DMS 273 (cell line): ENCODE results near the gene KCNG4.
A peak's percentile ranks its signal among the peaks of the same experiment; 100 is the strongest.

ENCODE experiments used
- DNase-seq: peaks from one replicate; lab custom pipeline; 2025; ENCODE audit not compliant: unreplicated experiment; lab: John Stamatoyannopoulos, UW

Gene KCNG4

GRCh38 chr16:84266451-84266850 lies 26.6 kb upstream of the KCNG4 start:
- DNase-seq = peak; percentile 90

GRCh38 chr16:84262939-84263338 lies 23.1 kb upstream of the KCNG4 start:
- DNase-seq = no peak

GRCh38 chr16:84262031-84262430 lies 22.2 kb upstream of the KCNG4 start:
- DNase-seq = no peak

DNA sequence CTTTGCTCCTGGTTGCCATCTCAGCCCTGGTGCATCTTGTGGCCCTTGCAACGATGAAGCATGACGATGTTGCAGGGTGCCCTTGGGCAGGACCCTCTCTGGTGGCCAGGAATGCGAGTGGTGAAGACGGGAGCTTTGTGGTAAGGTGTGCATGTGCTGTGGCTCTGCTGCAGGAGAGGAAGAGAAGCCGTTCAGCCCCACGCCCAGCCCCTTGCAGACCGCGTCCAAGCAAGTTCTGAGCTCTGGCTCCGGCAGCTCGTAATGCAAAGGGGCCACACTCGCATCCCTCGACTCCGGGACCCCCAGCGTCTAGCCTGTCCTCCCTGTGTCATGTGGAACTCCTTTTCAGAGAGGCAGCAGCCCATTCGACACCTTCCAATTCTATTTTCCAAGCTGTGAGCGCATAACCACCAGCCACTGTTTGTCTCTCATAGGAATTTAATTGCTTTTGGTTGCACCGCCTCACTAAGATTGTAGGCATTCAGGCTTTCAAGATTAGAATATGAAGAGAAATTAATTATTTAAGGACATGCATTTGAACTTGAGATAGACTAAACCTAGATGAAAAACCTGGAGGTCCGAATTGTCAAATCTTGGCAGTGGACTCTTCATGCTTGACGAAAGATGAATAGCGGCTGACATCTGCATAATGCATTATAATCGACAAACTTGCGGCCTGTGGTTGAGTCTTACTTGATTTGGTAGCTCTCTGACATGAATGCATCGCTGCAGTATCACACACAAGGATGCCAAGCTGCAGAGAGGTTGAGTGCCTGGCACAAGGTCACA lies 21.1 kb upstream of the KCNG4 start:
- no peak for DNase-seq

- DNase-seq = no peak
Observed at GRCh38 chr16:84259691-84260090, 19.9 kb upstream of the KCNG4 start.

- no peak for DNase-seq
Observed at GRCh38 chr16:84258266-84258665, 18.5 kb upstream of the KCNG4 start.

DNA sequence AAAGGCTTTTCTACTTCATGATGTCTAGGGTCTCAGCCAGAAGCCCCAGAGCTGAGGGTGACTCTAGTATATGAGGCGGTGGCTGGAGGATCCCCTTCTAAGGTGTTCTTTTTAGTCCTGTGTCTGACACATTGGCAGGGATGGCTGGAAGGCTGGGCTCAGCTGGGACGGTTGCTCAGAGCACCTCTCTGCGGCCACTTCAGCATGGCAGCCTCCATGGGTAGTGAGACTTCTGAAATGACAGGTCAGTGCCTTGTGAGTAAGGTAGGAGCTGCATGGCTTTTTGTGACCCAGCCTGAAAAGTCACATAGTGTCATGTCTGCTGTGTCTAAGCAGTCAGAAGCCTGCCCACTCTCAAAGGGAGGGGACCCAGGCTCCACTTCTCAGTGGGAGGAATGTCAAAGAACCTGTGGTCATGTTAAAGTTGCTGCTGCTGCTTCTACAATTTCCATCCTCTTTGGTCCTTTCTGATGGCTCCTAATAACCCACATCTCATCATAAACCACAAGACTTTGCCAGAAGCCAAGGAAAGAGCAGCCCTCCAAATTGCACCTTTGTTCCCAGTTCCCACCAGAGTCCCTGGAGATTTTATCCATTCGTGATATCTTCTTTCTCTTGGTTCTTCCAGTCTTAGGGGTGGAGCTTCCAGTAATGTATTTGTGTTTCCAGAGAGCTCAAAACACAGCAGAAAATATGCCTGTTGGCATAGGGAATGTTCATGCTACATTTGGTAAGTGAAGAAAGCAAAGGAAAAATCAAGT lies 15.4 kb upstream of the KCNG4 start:
- DNase-seq = no peak

GRCh38 chr16:84254062-84254461 lies 14.2 kb upstream of the KCNG4 start:
- no peak for DNase-seq

DNA sequence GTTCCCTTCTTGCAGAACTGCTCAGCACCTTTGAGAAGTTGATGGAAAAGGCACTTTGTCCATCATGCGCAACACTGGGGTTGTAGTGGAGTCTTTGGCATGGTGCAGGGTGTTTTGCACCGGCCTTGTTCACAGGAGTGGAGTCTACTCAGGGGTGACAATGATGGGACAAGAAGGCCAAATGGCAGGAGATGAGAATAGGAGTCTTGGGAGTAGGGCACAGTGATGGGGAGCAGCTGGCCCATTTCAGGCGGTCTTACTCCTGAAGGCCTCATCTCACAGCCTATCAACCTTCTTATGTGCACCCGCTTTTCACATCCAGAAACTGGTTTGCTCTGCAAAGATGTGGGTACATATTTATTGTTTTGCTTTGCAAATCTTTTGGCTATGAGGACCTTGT lies 13.4 kb upstream of the KCNG4 start:
- no peak for DNase-seq

DNA sequence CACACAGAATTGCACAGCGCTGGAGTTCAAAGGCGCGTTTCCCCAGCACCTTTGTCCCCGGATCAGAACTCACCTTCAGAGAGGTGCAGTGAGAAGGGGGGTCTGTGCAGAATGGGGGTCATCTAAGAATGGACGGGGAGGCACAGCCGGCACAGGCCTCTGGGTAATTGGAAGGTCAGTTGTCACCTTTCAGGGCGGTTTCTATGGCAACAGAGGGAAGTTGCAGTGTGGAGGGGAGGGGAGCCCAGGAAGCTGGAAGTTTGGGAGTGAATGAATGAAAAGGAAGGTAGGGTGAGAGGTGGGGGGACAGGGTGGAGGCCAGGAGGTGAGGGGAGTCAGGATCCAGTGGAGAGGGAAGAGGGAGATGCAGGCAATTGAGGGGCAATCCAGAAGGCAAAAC lies 12.4 kb upstream of the KCNG4 start:
- no peak for DNase-seq

DNA sequence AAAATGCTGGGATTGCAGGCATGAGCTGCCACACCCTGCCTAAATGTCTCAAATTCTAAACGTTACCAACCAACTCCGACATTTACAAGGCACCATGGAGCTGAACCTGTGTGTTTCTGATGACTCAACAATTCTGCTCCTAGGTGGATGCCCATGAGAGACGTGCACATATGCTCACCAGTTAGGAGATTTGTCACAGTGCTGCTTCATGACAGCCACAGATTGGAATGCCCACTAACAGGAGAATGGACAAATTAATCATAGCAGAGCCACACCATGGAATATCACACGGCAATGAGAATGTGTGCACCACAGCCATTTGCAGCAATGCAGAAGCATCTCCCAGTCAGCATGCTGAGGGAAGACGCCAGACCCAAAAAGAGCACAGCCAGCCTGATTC lies 8.0 kb upstream of the KCNG4 start:
- peak; percentile 42 for DNase-seq

- no peak for DNase-seq
Observed at GRCh38 chr16:84247331-84247730, 7.5 kb upstream of the KCNG4 start.

DNA sequence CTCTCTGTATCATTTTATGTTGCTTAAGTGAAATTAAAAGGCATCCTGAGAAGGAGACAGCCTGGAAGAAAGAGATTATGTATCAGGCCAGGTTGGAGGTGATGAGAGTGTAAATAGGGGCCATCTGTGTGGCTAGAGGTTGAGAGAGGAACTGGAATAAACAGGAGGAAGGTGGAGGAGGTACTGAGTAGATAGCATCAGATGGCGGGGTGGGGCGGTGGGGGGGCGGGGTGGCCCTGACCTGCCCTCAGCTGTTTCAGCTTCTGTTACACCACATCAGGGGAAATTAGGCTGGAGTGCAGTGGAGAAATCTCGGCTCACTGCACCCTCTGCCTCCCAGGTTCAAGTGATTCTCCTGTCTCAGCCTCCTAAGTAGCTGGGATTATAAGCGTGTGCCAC lies 6.9 kb upstream of the KCNG4 start:
- DNase-seq = peak; percentile 92

DNA sequence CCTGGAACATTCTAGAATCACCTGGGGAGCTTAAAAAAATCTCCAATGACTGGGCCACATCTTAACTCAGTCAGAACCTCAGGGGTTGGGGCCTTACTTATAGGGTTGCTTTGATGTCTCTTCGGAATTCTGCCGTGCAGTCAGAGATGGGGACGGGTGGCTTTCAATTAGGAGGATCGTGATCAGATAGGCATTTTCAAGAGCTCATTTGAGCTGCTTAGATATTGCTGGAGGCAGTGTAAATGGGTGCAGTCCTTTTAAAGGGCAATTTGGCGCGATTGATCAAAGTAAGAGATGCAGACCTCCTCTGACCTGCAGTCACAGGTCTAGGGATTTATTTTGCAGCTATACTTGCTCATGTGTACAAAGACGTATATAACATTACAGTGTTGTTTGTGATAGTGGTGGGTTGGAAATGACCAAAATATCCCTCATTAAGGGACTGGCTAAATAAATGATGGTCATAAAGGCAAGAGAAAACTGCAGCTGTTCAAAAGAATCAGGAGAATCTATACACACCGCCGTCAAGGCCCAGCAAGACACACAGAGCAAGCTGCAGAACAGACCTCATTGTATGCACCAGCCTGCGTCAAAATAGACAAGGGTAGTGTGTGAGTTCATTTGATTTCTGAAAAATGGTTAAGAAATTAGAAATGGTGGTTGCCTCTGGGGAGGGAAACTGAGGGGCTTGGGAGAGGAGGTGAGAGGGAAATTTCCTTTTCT lies 6.3 kb upstream of the KCNG4 start:
- DNase-seq = peak; percentile 72

DNA sequence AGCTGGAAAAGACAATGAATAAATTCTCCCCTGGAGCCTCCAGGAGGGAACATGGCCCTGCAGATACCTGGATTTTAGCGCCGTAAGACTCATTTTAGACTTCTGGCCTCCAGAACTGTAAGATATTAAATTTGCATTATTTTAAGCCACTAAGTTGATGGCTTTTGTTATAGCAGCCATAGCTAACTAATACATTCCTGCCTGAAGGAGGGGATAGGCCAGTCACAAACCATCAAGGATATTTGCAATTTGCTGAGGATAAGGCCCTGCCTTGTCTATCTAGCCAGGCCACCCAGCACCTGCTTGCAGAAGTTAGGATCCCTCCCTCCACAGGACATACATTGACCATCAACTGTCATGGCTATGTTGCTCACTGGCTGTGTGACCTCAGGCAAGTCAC lies 4.9 kb upstream of the KCNG4 start:
- no peak for DNase-seq

DNA sequence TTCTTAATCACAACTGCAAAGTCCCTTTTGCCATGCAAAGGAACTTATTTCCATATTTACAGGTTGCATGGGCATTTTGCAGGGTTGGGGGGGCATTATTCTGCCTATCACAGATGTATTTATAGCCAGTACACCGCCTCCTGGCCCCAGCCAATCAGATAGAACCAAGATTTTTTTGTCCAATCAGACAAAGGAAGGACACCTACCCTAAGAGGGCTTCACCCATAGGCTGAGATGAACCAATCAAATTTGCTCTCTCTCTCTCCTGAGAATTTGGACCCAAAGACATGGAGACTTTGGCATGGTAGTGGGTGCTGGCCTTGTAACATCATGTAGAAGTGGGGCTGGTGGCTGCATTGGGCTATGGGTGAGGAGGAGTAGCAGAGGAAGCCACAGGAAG lies 3.9 kb upstream of the KCNG4 start:
- no peak for DNase-seq

GRCh38 chr16:84242839-84243238 lies 3.0 kb upstream of the KCNG4 start:
- DNase-seq = no peak

GRCh38 chr16:84241778-84242177 lies 2.0 kb upstream of the KCNG4 start:
- DNase-seq = no peak

GRCh38 chr16:84240455-84240854 lies 643 bp upstream of the KCNG4 start:
- no peak for DNase-seq

- DNase-seq = peak; percentile 33
Observed at GRCh38 chr16:84239141-84239769, 557 bp downstream of the KCNG4 start.

- no peak for DNase-seq
Observed at GRCh38 chr16:84237994-84238750, 1.6 kb downstream of the KCNG4 start.
